CD4-positive, CD25-positive, alpha-beta regulatory T cell (primary cell): ENCODE data around the gene ACSL1. TPM values are rescaled to one million over a fixed set of nuclear protein-coding genes. Genes with fewer than 3 reads are reported as not detected.
"Not testable (repeated sequence)": the region's sequence is repeated elsewhere in the genome, so short reads cannot be mapped to it uniquely, and the experiment has no call there.

Source experiments
- ATAC-seq, 2 donors: fragments of 150-1000 bp; cut with Tn5 transposase; one replicate each; pipeline ENCODE4 v1.10.0; 2021; ENCODE audit warnings: low read depth in 2 of 2, moderate number of reproducible peaks in 2 of 2, moderate library complexity in 1 of 2
- DNase-seq, 3 donors: peaks; one replicate each; pipeline versions ENCODE4 v3.0.0 to v3.0.0-alpha.2; 2012 to 2022; ENCODE audit warnings: mixed read lengths in 1 of 3
- H3K27ac ChIP-seq: one replicate; pipeline ENCODE4 v1.7.0; 2013; ENCODE audit warnings: mild to moderate bottlenecking, low read length; ENCODE audit not compliant: insufficient read depth, poor library complexity, severe bottlenecking
- H3K27me3 ChIP-seq: one replicate; pipeline ENCODE4 v1.7.0; 2013; ENCODE audit warnings: low read length; ENCODE audit not compliant: control insufficient read depth, insufficient read depth
- H3K36me3 ChIP-seq: one replicate; pipeline ENCODE4 v1.7.0; 2013; ENCODE audit warnings: mild to moderate bottlenecking, low read length, moderate library complexity; ENCODE audit not compliant: control insufficient read depth, insufficient read depth
- H3K4me1 ChIP-seq: 2 replicates; pipeline ENCODE4 v1.7.0; 2013; ENCODE audit warnings: mild to moderate bottlenecking, low read length; ENCODE audit not compliant: insufficient read depth, control insufficient read depth, poor library complexity, severe bottlenecking
- H3K4me3 ChIP-seq: one replicate; pipeline ENCODE4 v1.7.0; 2013; ENCODE audit warnings: low read depth, mild to moderate bottlenecking, low read length, moderate library complexity
- H3K9me3 ChIP-seq, 2 experiments: 1 replicate in 1 of 2; 2 replicates in 1 of 2; pipeline ENCODE4 v1.7.0; 2013; ENCODE audit warnings: low read length in 2 of 2, mild to moderate bottlenecking in 1 of 2, moderate library complexity in 1 of 2; ENCODE audit not compliant: control insufficient read depth in 2 of 2
- H3K27ac Mint-ChIP-seq, 3 donors: one replicate each; pipeline ENCODE4 v1.8.0; 2020 to 2022; ENCODE audit warnings: mild to moderate bottlenecking in 3 of 3, mixed read lengths in 3 of 3, moderate library complexity in 2 of 3
- H3K27me3 Mint-ChIP-seq: one replicate; pipeline ENCODE4 v1.8.0; 2022; ENCODE audit warnings: mild to moderate bottlenecking, mixed read lengths
- H3K36me3 Mint-ChIP-seq: one replicate; pipeline ENCODE4 v1.8.0; 2020; ENCODE audit warnings: mixed read lengths
- H3K4me1 Mint-ChIP-seq, 4 donors: one replicate each; pipeline ENCODE4 v1.8.0; 2020 to 2022; ENCODE audit warnings: mixed read lengths in 4 of 4, mild to moderate bottlenecking in 1 of 4
- H3K4me3 Mint-ChIP-seq, 4 donors: one replicate each; pipeline ENCODE4 v1.8.0; 2020 to 2022; ENCODE audit warnings: mild to moderate bottlenecking in 4 of 4, mixed read lengths in 4 of 4, moderate library complexity in 3 of 4
- H3K9me3 Mint-ChIP-seq, 7 donors: one replicate each; pipeline ENCODE4 v1.8.0; 2020 to 2022; ENCODE audit warnings: mixed read lengths in 7 of 7, mild to moderate bottlenecking in 3 of 7, moderate library complexity in 2 of 7
- polyA plus RNA-seq, 4 donors: library from polyadenylated mRNA; unstranded; fragments of 300-500 nt; fragmentation: Illumina TruSeq; gene quantifications; one replicate each; pipeline ENCODE4 v1.2.3, GENCODE V29; 2021
- total RNA-seq: library from RNA; stranded (reverse); gene quantifications from one replicate; pipeline ENCODE4 v1.2.3, GENCODE V29; 2022

Gene ACSL1
- total and polyA plus RNA-seq, 5 donors from 2014 or later: 6.8 to 21.0 (median 9.4) TPM

DNA sequence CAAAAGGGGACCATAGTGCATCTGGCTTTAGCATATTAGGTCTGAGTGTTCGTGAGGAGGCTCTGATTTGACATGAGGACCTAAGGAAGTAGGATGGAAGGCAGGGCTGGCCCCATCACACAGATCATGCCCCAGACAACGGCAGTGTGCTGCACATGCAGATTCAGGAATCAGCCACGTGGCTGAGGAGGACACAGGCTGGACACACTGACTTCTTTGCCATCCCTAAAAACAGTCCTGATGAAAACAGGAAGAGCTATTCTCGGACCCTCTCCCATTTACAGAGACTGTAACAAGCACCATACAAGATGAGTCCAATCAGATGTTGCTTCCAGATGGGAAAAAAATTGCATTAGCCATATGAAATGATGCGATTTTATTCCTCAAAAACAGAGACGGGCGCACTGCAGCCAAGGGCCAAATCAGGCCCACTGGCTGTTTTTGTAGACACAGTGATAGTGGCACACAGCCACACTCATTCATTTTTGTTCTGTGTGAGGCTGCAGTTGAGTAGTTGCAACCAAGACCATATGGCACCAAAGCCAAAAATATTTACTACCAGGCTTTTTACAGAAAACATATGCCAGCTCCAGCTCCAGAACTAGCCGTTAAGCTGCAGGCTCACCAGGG, 41.0 kb downstream of the ACSL1 start:
- Mint-ChIP-seq H3K9me3 (no peaks in the 10 kb centered on the region), H3K27me3 (no peaks in the 10 kb centered on the region), H3K36me3 (peaks cover 54% of the 10 kb centered on the region), H3K4me3 (no peak overlapping the region), H3K4me1 (peaks cover 0 to 5% (median 4%) of the 10 kb centered on the region in 4 donors), H3K27ac (no peak overlapping the region)
- Histone ChIP-seq H3K27ac (no peak overlapping the region), H3K4me1 (no peaks in the 10 kb centered on the region), H3K27me3 (no peaks in the 10 kb centered on the region), H3K4me3 (no peak overlapping the region), H3K9me3 (no peaks in the 10 kb centered on the region), H3K36me3 (peaks cover 43% of the 10 kb centered on the region)
- DNase-seq: no peak
- no peak for ATAC-seq

DNA sequence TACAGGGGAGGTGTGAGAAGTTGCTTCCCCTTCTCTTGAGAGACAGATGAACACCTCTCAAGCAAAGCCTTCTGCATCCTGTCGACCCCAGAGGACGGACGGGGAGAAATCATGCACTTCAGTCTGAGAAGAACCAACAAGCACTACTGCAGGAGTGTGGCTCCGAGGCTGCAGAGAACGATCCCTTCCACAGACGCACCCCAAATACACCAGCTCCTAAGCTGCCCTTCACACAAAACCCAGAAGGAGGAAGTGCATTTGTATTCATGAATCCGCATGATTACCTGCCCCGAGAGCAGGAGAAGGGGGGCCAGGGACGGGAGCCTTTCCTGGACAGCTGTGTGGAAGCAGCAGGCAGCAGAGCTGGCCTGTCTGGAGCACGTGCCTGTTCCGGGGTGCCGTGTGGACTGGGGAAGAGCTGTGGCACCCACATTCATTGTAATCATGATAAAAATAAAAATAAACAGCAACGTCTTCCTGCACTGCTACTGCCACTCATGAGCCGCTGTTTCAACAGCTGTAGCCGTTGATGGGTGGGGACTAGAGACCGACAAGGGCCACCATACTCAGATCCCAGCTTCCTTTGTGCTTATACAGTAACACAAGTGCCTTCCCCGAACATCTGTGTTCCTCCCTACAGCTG, 42.9 kb downstream of the ACSL1 start:
- peaks cover 39% of the 10 kb centered on the region for H3K36me3 ChIP-seq
- DNase-seq (peak in 1 of 3 donors; percentile 42), ATAC-seq (no peak)
- H3K9me3 ChIP-seq: no peaks in the 10 kb centered on the region
- H3K27me3 ChIP-seq: no peaks in the 10 kb centered on the region
- H3K4me3 ChIP-seq: no peak overlapping the region
- H3K36me3 Mint-ChIP-seq: peaks cover 46% of the 10 kb centered on the region
- peak overlapping the region in 1 of 4 donors; percentile 4 for H3K4me3 Mint-ChIP-seq
- no peaks in the 10 kb centered on the region for H3K9me3 Mint-ChIP-seq
- no peak overlapping the region for H3K27ac ChIP-seq
- H3K27ac Mint-ChIP-seq: peak overlapping the region in 2 of 3 donors; percentile 7 to 29
- no peaks in the 10 kb centered on the region for H3K27me3 Mint-ChIP-seq
- H3K4me1 Mint-ChIP-seq: peaks cover 0 to 5% (median 4%) of the 10 kb centered on the region in 4 donors
- H3K4me1 ChIP-seq: no peaks in the 10 kb centered on the region

DNA sequence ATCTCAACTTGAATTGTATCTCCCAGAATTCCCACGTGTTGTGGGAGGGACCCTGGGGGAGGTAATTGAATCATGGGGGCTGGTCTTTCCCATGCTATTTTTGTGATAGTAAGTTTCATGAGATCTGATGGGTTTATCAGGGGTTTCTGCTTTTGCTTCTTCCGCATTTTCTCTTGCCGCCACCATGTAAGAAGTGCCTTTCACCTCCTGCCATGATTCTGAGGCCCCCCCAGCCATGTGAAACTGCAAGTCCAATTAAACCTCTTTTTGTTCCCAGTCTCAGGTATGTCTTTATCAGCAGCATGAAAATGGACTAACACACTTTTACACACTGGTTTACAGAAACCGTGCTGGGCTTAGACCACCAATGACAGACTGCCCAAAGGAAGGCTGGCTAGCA, 46.6 kb downstream of the ACSL1 start:
- H3K4me3 Mint-ChIP-seq, ATAC-seq, H3K4me3 ChIP-seq, DNase-seq, H3K27ac ChIP-seq, H3K27me3 Mint-ChIP-seq, H3K27me3 ChIP-seq, H3K9me3 Mint-ChIP-seq, H3K9me3 ChIP-seq, H3K4me1 Mint-ChIP-seq, H3K4me1 ChIP-seq: not testable (repeated sequence)
- H3K27ac Mint-ChIP-seq: peak overlapping the region in 1 of 3 donors; percentile 44
- peaks cover 21% of the 10 kb centered on the region for H3K36me3 ChIP-seq
- peaks cover 34% of the 10 kb centered on the region for H3K36me3 Mint-ChIP-seq

DNA sequence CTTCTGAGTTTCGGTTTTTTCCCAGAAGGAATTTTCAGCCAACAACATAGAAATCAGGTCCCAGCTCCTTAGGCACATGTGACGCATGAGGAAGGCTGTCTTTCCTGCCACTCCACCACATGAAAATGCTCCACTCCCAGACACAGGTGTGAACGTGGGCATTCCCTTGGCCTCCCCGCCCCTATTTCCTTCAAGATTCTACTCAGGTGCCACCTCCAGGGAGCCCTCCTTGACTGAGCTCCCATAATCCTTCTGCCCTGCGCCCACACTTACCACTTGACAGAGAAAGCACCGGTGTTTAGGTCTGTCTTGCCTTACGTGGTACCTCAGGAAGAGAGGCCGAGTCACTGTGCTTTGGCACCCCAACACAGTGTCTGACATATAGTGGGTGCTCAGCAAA, 47.4 kb downstream of the ACSL1 start:
- H3K36me3 ChIP-seq: peaks cover 20% of the 10 kb centered on the region
- H3K27me3 Mint-ChIP-seq: no peaks in the 10 kb centered on the region
- H3K27ac Mint-ChIP-seq: peak overlapping the region in 2 of 3 donors; percentile 11 to 25
- no peaks in the 10 kb centered on the region for H3K27me3 ChIP-seq
- H3K9me3 ChIP-seq: no peaks in the 10 kb centered on the region
- H3K36me3 Mint-ChIP-seq: peaks cover 37% of the 10 kb centered on the region
- ATAC-seq: no peak
- no peaks in the 10 kb centered on the region for H3K4me1 ChIP-seq
- H3K9me3 Mint-ChIP-seq: no peaks in the 10 kb centered on the region
- peaks cover 0 to 4% (median 1%) of the 10 kb centered on the region in 4 donors for H3K4me1 Mint-ChIP-seq
- no peak overlapping the region for H3K4me3 Mint-ChIP-seq
- H3K27ac ChIP-seq: no peak overlapping the region
- H3K4me3 ChIP-seq: no peak overlapping the region
- no peak for DNase-seq

DNA sequence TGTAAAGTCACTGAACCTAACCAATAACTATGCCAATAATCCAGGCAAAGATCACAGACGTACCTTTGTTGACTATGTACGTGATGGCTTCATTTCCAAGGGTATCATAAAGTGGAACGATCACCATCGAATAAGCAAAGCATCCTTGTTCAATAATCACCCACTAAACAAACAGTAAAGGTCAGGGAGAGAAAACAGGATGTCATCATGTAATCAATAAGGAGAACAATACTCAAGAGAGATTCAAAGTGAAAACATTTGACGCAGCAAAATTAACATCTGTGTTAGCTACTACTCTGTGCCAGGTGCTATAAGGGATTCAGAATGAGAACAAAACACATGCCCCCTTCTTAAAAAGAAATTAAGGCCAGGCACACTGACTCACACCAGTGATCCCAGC, 48.9 kb downstream of the ACSL1 start:
- Histone ChIP-seq H3K36me3 (peaks cover 20% of the 10 kb centered on the region), H3K4me3 (no peak overlapping the region), H3K4me1 (no peaks in the 10 kb centered on the region), H3K9me3 (no peaks in the 10 kb centered on the region), H3K27ac (no peak overlapping the region), H3K27me3 (no peaks in the 10 kb centered on the region)
- peaks cover 26% of the 10 kb centered on the region for H3K36me3 Mint-ChIP-seq
- H3K27ac Mint-ChIP-seq: no peak overlapping the region
- no peaks in the 10 kb centered on the region for H3K27me3 Mint-ChIP-seq
- no peak for ATAC-seq
- H3K9me3 Mint-ChIP-seq: no peaks in the 10 kb centered on the region
- no peaks in the 10 kb centered on the region for H3K4me1 Mint-ChIP-seq
- no peak for DNase-seq
- H3K4me3 Mint-ChIP-seq: no peak overlapping the region

DNA sequence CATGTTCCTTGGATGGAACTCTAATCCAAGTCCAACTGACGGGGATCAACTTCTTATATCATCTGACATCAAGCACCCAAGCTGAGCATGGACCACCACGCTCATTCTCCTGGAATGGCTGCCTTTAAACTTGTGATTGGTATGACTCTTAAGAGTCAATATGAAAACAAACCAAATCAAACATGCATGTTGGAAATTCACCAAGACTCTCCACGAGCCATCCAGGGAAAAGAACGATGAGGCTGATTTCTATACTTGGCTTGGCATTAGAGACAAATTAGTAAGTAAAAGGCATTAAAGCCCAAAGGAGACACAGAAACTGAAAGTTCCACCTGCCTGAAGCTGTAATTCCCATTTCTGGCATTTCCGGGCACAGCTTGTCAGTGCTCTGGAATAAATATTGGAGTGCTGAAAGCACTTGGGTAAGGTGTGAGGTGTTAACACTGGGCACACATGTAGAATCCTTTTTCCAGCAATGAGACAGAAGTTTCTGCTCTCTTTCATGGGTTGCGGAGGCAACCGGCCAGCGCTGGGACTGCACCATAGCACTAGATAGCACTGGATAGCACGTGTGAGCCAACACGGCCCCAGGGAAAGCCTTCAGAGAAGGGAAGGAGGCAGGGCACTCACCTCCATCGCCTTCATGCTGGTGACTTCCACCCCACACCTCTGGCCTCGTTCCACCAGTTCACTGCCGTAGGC, 49.8 kb downstream of the ACSL1 start:
- Mint-ChIP-seq H3K27me3 (no peaks in the 10 kb centered on the region), H3K36me3 (peaks cover 26% of the 10 kb centered on the region), H3K4me3 (no peak overlapping the region), H3K9me3 (no peaks in the 10 kb centered on the region), H3K27ac (peak overlapping the region in 1 of 3 donors; percentile 6), H3K4me1 (no peaks in the 10 kb centered on the region)
- no peaks in the 10 kb centered on the region for H3K4me1 ChIP-seq
- no peaks in the 10 kb centered on the region for H3K27me3 ChIP-seq
- no peak overlapping the region for H3K27ac ChIP-seq
- H3K36me3 ChIP-seq: peaks cover 20% of the 10 kb centered on the region
- no peak for ATAC-seq
- no peak for DNase-seq
- no peak overlapping the region for H3K4me3 ChIP-seq
- no peaks in the 10 kb centered on the region for H3K9me3 ChIP-seq

DNA sequence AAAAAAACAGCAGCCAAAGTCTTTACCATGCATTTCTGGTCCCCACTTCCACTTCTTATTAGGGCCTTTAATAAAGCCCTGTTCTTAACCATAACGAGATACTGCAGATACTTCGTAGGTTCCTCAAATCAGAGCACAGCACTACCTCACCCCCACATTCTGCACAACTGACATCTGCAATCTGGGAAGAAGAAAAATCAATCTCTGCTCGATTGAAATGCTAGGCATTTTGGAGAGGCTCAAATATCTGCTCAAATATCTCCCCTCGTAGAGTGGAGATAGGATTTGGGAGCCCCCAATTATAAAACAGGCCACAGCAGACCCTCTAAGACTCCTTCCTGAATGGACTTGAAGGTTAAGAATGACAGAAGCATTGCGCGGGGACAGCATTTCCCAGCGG, 51.6 kb downstream of the ACSL1 start:
- ATAC-seq (no peak), DNase-seq (no peak)
- Histone ChIP-seq H3K36me3 (peaks cover 24% of the 10 kb centered on the region), H3K27me3 (no peaks in the 10 kb centered on the region), H3K4me3 (no peak overlapping the region), H3K9me3 (no peaks in the 10 kb centered on the region), H3K4me1 (no peaks in the 10 kb centered on the region), H3K27ac (no peak overlapping the region)
- Mint-ChIP-seq H3K27me3 (no peaks in the 10 kb centered on the region), H3K4me3 (no peak overlapping the region), H3K36me3 (peaks cover 23% of the 10 kb centered on the region), H3K9me3 (no peaks in the 10 kb centered on the region), H3K4me1 (no peaks in the 10 kb centered on the region), H3K27ac (no peak overlapping the region)
